Esophagus squamous epithelium (tissue), 5 donors: ENCODE data around the gene PANK2. TPM values are rescaled to one million over a fixed set of nuclear protein-coding genes. Genes with fewer than 3 reads are reported as not detected.

Source experiments
- DNase-seq: peaks from one replicate; lab custom pipeline; 2025; lab: John Stamatoyannopoulos, UW
- H3K27ac ChIP-seq, 4 donors: fragments of 200-600 bp; sonication (generic); one replicate each; pipeline ENCODE4 v1.5.1; 2016 to 2019; ENCODE audit warnings: mild to moderate bottlenecking in 1 of 4
- H3K27me3 ChIP-seq, 4 donors: fragments of 200-600 bp; sonication (generic); 1 replicate in 3 of 4; 2 replicates in 1 of 4; pipeline versions ENCODE4 v1.5.1 to v1.6.0; 2017 to 2021; ENCODE audit warnings: antibody characterized with exemption in 1 of 4
- H3K36me3 ChIP-seq, 3 donors: fragments of 200-600 bp; sonication (generic); one replicate each; pipeline ENCODE4 v1.5.1; 2016 to 2019
- H3K4me1 ChIP-seq, 3 donors: fragments of 200-600 bp; sonication (generic); one replicate each; pipeline ENCODE4 v1.5.1; 2017 to 2019
- H3K4me3 ChIP-seq, 4 donors: fragments of 200-600 bp; sonication (generic); 1 replicate in 3 of 4; 2 replicates in 1 of 4; pipeline ENCODE4 v1.5.1; 2016 to 2019; ENCODE audit warnings: mild to moderate bottlenecking in 2 of 4, moderate library complexity in 1 of 4
- H3K9me3 ChIP-seq, 3 donors: fragments of 200-600 bp; sonication (generic); one replicate each; pipeline ENCODE4 v1.5.1; 2016 to 2019
- CTCF ChIP-seq, 6 experiments: fragments of 450-650 bp in 4 of 6; fragments of 200-600 bp in 2 of 6; sonication (generic) in 2 of 6; IDR thresholded peaks; one replicate each; pipeline ENCODE4 v1.5.1; 2016 to 2019; ENCODE audit warnings: antibody characterized with exemption in 6 of 6, mild to moderate bottlenecking in 4 of 6, moderate library complexity in 4 of 6
- POLR2A ChIP-seq, 4 donors: fragments of 450-650 bp; IDR thresholded peaks; one replicate each; pipeline ENCODE4 v1.6.1; 2017; ENCODE audit warnings: antibody characterized with exemption in 4 of 4, mild to moderate bottlenecking in 4 of 4, moderate library complexity in 3 of 4
- WGBS, 2 donors: methylation state at CpG; one replicate each; pipeline ENCODE4 v1.1.5; 2018; 5-methylcytosine and 5-hydroxymethylcytosine counted together
- intact Hi-C: fragments of 100-400 bp; cut with DNase I; formaldehyde crosslinking; loops from one replicate; pipeline ENCODE4 v1.15.0; 2022
- total RNA-seq, 4 donors: library from RNA; depleted of rRNA; stranded (reverse); fragments of >200 nt; gene quantifications; one replicate each; pipeline ENCODE4 v1.1.0, GENCODE V29; 2016
- donor health status: DM: yes; HTN: yes; CAD: no.

Gene PANK2
- total RNA-seq, 4 donors from 2014 or later: 39.4 to 49.1 (median 46.2) TPM

GRCh38 chr20:3869839-3870634 lies 19.1 kb upstream of the PANK2 start:
- 54 to 92% methylated on average over 3 to 6 of the region's 10 CpGs for WGBS, 2 donors
- Histone ChIP-seq H3K27me3 (no peaks in the 10 kb centered on the region), H3K9me3 (no peaks in the 10 kb centered on the region), H3K4me1 (peaks cover 0 to 5% (median 0%) of the 10 kb centered on the region in 3 donors), H3K4me3 (no peak overlapping the region), H3K36me3 (peaks cover 12 to 94% (median 14%) of the 10 kb centered on the region in 3 donors), H3K27ac (no peak overlapping the region)
- DNase-seq: no peak
- intact Hi-C loops: no loop called here
- TF ChIP-seq POLR2A (IDR thresholded peaks at IDR 0.05): no peak
- no peak for TF ChIP-seq CTCF (IDR thresholded peaks at IDR 0.05)

GRCh38 chr20:3871550-3872265 lies 17.5 kb upstream of the PANK2 start:
- H3K27me3 ChIP-seq: no peaks in the 10 kb centered on the region
- WGBS, 2 donors: 59 to 69% methylated on average over 1 to 3 of the region's 4 CpGs
- DNase-seq: no peak
- H3K4me3 ChIP-seq: no peak overlapping the region
- peaks cover 0 to 85% (median 0%) of the 10 kb centered on the region in 3 donors for H3K36me3 ChIP-seq
- intact Hi-C loops: no loop called here
- H3K4me1 ChIP-seq: peaks cover 0 to 5% (median 0%) of the 10 kb centered on the region in 3 donors
- TF ChIP-seq POLR2A (IDR thresholded peaks at IDR 0.05) (no peak), CTCF (IDR thresholded peaks at IDR 0.05) (no peak)
- H3K27ac ChIP-seq: no peak overlapping the region
- no peaks in the 10 kb centered on the region for H3K9me3 ChIP-seq

- peaks cover 0 to 67% (median 0%) of the 10 kb centered on the region in 3 donors for H3K36me3 ChIP-seq
- no peaks in the 10 kb centered on the region for H3K9me3 ChIP-seq
- WGBS, 2 donors: 93 to 98% methylated on average over 5 of the region's 5 CpGs
- peaks cover 0 to 5% (median 0%) of the 10 kb centered on the region in 3 donors for H3K4me1 ChIP-seq
- no peaks in the 10 kb centered on the region for H3K27me3 ChIP-seq
- intact Hi-C loops: no loop called here
- TF ChIP-seq CTCF (IDR thresholded peaks at IDR 0.05) (no peak), POLR2A (IDR thresholded peaks at IDR 0.05) (no peak)
- no peak overlapping the region for H3K27ac ChIP-seq
- no peak overlapping the region for H3K4me3 ChIP-seq
- DNase-seq: no peak
Measured at GRCh38 chr20:3873507-3873906, 15.7 kb upstream of the PANK2 start.

GRCh38 chr20:3874194-3874844 lies 14.9 kb upstream of the PANK2 start:
- intact Hi-C loops: no loop called here
- H3K27me3 ChIP-seq: no peaks in the 10 kb centered on the region
- no peak overlapping the region for H3K27ac ChIP-seq
- no peak for DNase-seq
- H3K4me1 ChIP-seq: peaks cover 0 to 5% (median 0%) of the 10 kb centered on the region in 3 donors
- 69 to 73% methylated on average over 3 of the region's 3 CpGs for WGBS, 2 donors
- no peak overlapping the region for H3K4me3 ChIP-seq
- peaks cover 0 to 60% (median 0%) of the 10 kb centered on the region in 3 donors for H3K36me3 ChIP-seq
- TF ChIP-seq POLR2A (IDR thresholded peaks at IDR 0.05) (no peak), CTCF (IDR thresholded peaks at IDR 0.05) (no peak)
- no peaks in the 10 kb centered on the region for H3K9me3 ChIP-seq
